GM12875 (cell line): ENCODE data around the gene ASTN2.
"Not testable (repeated sequence)": the region's sequence is repeated elsewhere in the genome, so short reads cannot be mapped to it uniquely, and the experiment has no call there.

Experiments used
- H3K4me3 ChIP-seq: one replicate; pipeline ENCODE4 v1.5.1; 2011; ENCODE audit warnings: low read depth, low read length, control low read depth
- TF ChIP-seq, protein P1 (sequence below): IDR thresholded peaks from 2 replicates; pipeline ENCODE4 v1.5.1; 2011; ENCODE audit warnings: low read depth, mild to moderate bottlenecking, control low read depth, inconsistent platforms, low read length, moderate library complexity, borderline replicate concordance; ENCODE audit not compliant: insufficient read depth

Gene ASTN2

DNA sequence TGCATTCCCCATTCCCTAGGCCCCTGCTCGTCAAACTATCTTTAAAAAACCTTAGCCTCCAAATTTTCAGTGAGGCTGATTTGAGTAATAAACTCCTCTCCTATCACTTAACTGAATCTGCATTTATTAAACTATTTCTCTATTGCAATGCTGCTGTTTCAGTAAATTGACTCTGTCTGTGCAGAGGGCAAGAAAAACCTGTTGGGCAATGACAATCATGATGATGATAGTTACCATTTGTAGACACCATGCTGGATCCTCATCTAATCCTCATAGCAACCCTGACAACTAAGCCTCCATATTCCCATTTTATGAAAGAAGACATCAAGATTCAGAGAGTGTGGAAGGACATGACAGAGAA, 514.9 kb downstream of the ASTN2 start:
- H3K4me3 ChIP-seq: no peak overlapping the region
- TF ChIP-seq, protein P1, sequence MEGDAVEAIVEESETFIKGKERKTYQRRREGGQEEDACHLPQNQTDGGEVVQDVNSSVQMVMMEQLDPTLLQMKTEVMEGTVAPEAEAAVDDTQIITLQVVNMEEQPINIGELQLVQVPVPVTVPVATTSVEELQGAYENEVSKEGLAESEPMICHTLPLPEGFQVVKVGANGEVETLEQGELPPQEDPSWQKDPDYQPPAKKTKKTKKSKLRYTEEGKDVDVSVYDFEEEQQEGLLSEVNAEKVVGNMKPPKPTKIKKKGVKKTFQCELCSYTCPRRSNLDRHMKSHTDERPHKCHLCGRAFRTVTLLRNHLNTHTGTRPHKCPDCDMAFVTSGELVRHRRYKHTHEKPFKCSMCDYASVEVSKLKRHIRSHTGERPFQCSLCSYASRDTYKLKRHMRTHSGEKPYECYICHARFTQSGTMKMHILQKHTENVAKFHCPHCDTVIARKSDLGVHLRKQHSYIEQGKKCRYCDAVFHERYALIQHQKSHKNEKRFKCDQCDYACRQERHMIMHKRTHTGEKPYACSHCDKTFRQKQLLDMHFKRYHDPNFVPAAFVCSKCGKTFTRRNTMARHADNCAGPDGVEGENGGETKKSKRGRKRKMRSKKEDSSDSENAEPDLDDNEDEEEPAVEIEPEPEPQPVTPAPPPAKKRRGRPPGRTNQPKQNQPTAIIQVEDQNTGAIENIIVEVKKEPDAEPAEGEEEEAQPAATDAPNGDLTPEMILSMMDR: no peak

- TF ChIP-seq, protein P1: no peak
- no peak overlapping the region for H3K4me3 ChIP-seq
These were observed 515.4 kb downstream of the ASTN2 start for GRCh38 chr9:116899337-116900006.

DNA sequence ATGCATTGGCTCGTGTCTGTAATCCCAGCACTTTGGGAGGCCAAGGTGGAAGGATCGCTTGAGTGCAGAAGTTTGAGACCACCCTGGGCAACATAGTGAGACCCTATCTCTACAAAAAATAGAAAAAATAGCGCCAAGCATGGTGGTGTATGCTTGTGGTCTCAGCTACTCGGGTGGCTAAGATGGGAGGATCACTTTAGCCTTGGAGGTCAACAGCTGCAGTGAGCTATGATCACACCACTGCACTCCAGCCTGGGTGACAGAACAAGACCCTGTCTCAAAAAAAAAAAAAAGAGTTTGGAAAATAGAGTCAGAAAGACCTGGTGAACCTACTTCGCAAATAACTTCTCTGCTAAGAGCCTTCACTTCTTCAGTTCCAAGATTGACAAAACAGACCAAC, 516.7 kb downstream of the ASTN2 start:
- H3K4me3 ChIP-seq: not testable (repeated sequence)

DNA sequence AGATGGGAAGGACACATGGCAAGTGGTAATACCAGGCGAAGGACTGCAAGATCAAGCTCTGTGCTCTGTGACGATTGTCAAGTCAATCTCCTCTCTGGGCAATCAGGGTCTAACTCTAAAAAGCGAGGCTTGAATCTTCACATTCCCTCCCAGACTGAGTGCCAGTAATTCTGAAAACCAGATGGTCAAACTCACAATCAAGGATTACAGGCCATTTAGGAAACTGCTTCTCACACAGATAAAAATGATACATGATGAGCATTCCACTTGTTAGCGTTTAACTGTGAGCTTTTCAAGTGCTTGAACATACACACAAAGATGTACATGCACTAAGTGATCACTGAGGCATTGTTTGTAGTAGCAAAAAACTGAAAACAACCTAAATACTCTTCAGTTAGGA, 517.7 kb downstream of the ASTN2 start:
- no peak overlapping the region for H3K4me3 ChIP-seq
- TF ChIP-seq, protein P1: no peak

DNA sequence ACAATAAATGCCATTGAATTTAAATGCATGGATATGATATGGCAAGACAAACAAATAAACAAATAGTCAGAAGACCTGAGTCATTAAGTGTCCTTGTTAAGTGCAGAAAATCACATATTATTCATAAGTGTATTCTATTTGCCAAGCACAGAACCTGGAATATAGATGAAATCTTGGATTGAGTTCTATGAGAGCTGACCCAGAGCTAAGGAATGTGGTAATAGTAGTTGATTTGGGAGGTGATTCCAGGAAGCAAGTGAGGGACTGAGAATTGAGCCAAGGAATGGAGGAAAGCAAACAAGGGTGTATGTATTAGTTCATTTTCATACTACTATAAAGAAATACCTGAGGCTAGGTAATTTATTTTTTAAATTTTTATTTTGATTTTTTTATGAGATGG, 518.9 kb downstream of the ASTN2 start:
- H3K4me3 ChIP-seq: no peak overlapping the region
- TF ChIP-seq, protein P1: no peak

GRCh38 chr9:116891424-116891823, 523.4 kb downstream of the ASTN2 start:
- H3K4me3 ChIP-seq: no peak overlapping the region
- TF ChIP-seq, protein P1: no peak

DNA sequence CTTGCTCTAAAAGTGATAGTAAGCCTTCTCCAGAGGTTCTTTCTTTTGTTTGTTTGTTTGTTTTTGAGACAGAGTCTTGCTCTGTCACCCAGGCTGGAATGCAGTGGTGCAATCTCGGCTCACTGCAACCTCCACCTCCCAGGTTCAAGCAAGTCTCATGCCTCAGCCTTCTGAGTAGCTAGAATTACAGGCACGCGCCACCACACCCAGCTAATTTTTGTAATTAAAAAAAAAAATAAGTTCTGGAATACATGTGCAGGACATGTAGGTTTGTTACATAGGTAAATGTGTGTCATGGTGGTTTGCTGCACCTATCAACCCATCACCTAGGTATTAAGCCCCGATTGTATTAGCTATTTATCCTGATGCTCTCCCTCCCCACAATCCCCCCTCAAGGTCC, 526.4 kb downstream of the ASTN2 start:
- not testable (repeated sequence) for H3K4me3 ChIP-seq

GRCh38 chr9:116888066-116888465, 526.8 kb downstream of the ASTN2 start:
- TF ChIP-seq, protein P1: no peak
- no peak overlapping the region for H3K4me3 ChIP-seq
